IMR-90 (cell line): ENCODE measurements around the gene CEP70. TPM values are rescaled to one million over a fixed set of nuclear protein-coding genes. Genes with fewer than 3 reads are reported as not detected.

Source experiments
- ATAC-seq: fragments of 200-7000 bp; cut with Tn5 transposase; 2 replicates; pipeline ENCODE4 v1.9.1; 2020; ENCODE audit warnings: low read depth, mild to moderate bottlenecking, moderate library complexity
- BruUV-seq: library from RNA; stranded (reverse); fragments of 400-500 nt; replicated peaks from 2 replicates; lab custom pipeline; 2021; lab: Mats Ljungman, UMichigan
- CTCF ChIA-PET: fragments of 300-600 bp; formaldehyde crosslinking; extraction: SDS; loops from one replicate; lab custom pipeline; 2021; ENCODE audit warnings: antibody characterized with exemption; lab: Yijun Ruan, JAX
- POLR2A ChIA-PET: fragments of 300-600 bp; sonication (Branson Sonifier 250); formaldehyde crosslinking; loops from one replicate; lab custom pipeline; 2022; ENCODE audit warnings: antibody characterized with exemption; ENCODE audit not compliant: unreplicated experiment; lab: Charles Lee
- DNase-seq: peaks from one replicate; pipeline ENCODE4 v3.0.0; 2013
- H2AFZ ChIP-seq: replicated peaks from 2 replicates; pipeline ENCODE3; 2013; ENCODE audit warnings: low read length, mild to moderate bottlenecking; ENCODE audit not compliant: poor library complexity
- H2AK5ac ChIP-seq: 2 replicates; pipeline ENCODE4 v1.6.1; 2013; ENCODE audit warnings: low read depth, low read length, inconsistent platforms
- H2AK9ac ChIP-seq: replicated peaks from 2 replicates; pipeline ENCODE3; 2013; ENCODE audit warnings: mild to moderate bottlenecking, low read depth, low read length, moderate library complexity; ENCODE audit not compliant: poor library complexity
- H2BK120ac ChIP-seq: 2 replicates; pipeline ENCODE4 v1.6.1; 2013; ENCODE audit warnings: low read depth, low read length, inconsistent platforms
- H2BK15ac ChIP-seq: 3 replicates; pipeline ENCODE4 v1.6.1; 2013; ENCODE audit warnings: low read depth, low read length, inconsistent platforms
- H2BK20ac ChIP-seq: 2 replicates; pipeline ENCODE4 v1.6.1; 2013; ENCODE audit warnings: low read depth, mild to moderate bottlenecking, inconsistent platforms, low read length, moderate library complexity
- H2BK5ac ChIP-seq: 2 replicates; pipeline ENCODE4 v1.6.1; 2013; ENCODE audit warnings: mild to moderate bottlenecking, low read depth, low read length, inconsistent platforms; ENCODE audit not compliant: poor library complexity, severe bottlenecking
- H3K14ac ChIP-seq: replicated peaks from 2 replicates; pipeline ENCODE4 v1.6.1; 2013; ENCODE audit warnings: low read depth, low read length, inconsistent platforms
- H3K18ac ChIP-seq: 2 replicates; pipeline ENCODE4 v1.6.1; 2013; ENCODE audit warnings: low read depth, low read length, control low read depth
- H3K23ac ChIP-seq: 2 replicates; pipeline ENCODE4 v1.6.1; 2013; ENCODE audit warnings: low read depth, low read length, inconsistent platforms
- H3K27ac ChIP-seq: 2 replicates; pipeline ENCODE4 v1.5.1; 2013; ENCODE audit warnings: mild to moderate bottlenecking, control low read depth, low read length; ENCODE audit not compliant: insufficient read depth
- H3K27me3 ChIP-seq: 2 replicates; pipeline ENCODE4 v1.6.1; 2013; ENCODE audit warnings: low read length; ENCODE audit not compliant: control insufficient read depth, insufficient read depth
- H3K36me3 ChIP-seq: 2 replicates; pipeline ENCODE4 v1.6.1; 2013; ENCODE audit warnings: low read length, mixed read lengths; ENCODE audit not compliant: control insufficient read depth, insufficient read depth
- H3K4ac ChIP-seq: 2 replicates; pipeline ENCODE4 v1.6.1; 2013; ENCODE audit warnings: low read depth, low read length, inconsistent platforms
- H3K4me1 ChIP-seq: 2 replicates; pipeline ENCODE4 v1.6.1; 2013; ENCODE audit warnings: low read length, mixed read lengths; ENCODE audit not compliant: control insufficient read depth, insufficient read depth
- H3K4me2 ChIP-seq: 2 replicates; pipeline ENCODE4 v1.6.1; 2013; ENCODE audit warnings: low read depth, mild to moderate bottlenecking, control low read depth, low read length, moderate library complexity
- H3K4me3 ChIP-seq: 2 replicates; pipeline ENCODE4 v1.5.1; 2013; ENCODE audit warnings: low read depth, mild to moderate bottlenecking, control low read depth, low read length, moderate library complexity; ENCODE audit not compliant: insufficient read depth
- H3K56ac ChIP-seq: 2 replicates; pipeline ENCODE4 v1.6.1; 2013; ENCODE audit warnings: low read length, inconsistent platforms; ENCODE audit not compliant: insufficient read depth; ENCODE audit errors: extremely low read depth
- H3K79me1 ChIP-seq, 2 experiments: 2 replicates each; pipeline ENCODE4 v1.6.1; 2013; ENCODE audit warnings: low read length in 2 of 2, inconsistent platforms in 1 of 2, low read depth in 1 of 2
- H3K9ac ChIP-seq: 2 replicates; pipeline ENCODE4 v1.6.1; 2013; ENCODE audit warnings: low read depth, low read length, control low read depth
- H3K9me1 ChIP-seq: 2 replicates; pipeline ENCODE4 v1.6.1; 2013; ENCODE audit warnings: low read length, inconsistent platforms; ENCODE audit not compliant: insufficient read depth
- H3K9me3 ChIP-seq: 2 replicates; pipeline ENCODE4 v1.6.1; 2013; ENCODE audit warnings: low read length; ENCODE audit not compliant: control insufficient read depth, insufficient read depth
- H4K20me1 ChIP-seq: 2 replicates; pipeline ENCODE4 v1.6.1; 2013; ENCODE audit warnings: low read length, inconsistent platforms; ENCODE audit not compliant: insufficient read depth
- H4K5ac ChIP-seq: 2 replicates; pipeline ENCODE4 v1.6.1; 2013; ENCODE audit warnings: mild to moderate bottlenecking, low read depth, low read length, control low read depth
- H4K8ac ChIP-seq, 2 experiments: 2 replicates each; pipeline ENCODE4 v1.6.1; 2013; ENCODE audit warnings: low read depth in 2 of 2, low read length in 2 of 2, control low read depth in 1 of 2, inconsistent platforms in 1 of 2
- H4K91ac ChIP-seq: 2 replicates; pipeline ENCODE4 v1.6.1; 2013; ENCODE audit warnings: low read depth, low read length, inconsistent platforms; ENCODE audit not compliant: insufficient read depth
- BHLHE40 ChIP-seq: fragments of 150-350 bp; IDR thresholded peaks from 2 replicates; pipeline ENCODE4 v1.6.1; 2016; ENCODE audit warnings: mild to moderate bottlenecking, low read depth, low read length
- CHD1 ChIP-seq: IDR thresholded peaks from 2 replicates; pipeline ENCODE4 v1.6.1; 2012; ENCODE audit warnings: low read depth, low read length, improper control_type of control experiment
- CTCF ChIP-seq: conservative IDR thresholded peaks from 2 replicates; pipeline ENCODE4 v1.5.1; 2012; ENCODE audit warnings: mild to moderate bottlenecking, low read depth, low read length, improper control_type of control experiment
- FOS ChIP-seq: fragments of 150-350 bp; IDR thresholded peaks from 2 replicates; pipeline ENCODE4 v1.6.1; 2016; ENCODE audit warnings: low read depth, low read length
- MAFK ChIP-seq: IDR thresholded peaks from 2 replicates; pipeline ENCODE4 v1.6.1; 2012; ENCODE audit warnings: low read depth, low read length, improper control_type of control experiment
- MXI1 ChIP-seq: IDR thresholded peaks from 2 replicates; pipeline ENCODE4 v1.6.1; 2012; ENCODE audit warnings: low read depth, mild to moderate bottlenecking, low read length, moderate library complexity, borderline replicate concordance
- NFE2L2 ChIP-seq: fragments of 150-350 bp; IDR thresholded peaks from 2 replicates; pipeline ENCODE4 v1.6.1; 2016; ENCODE audit warnings: low read depth, mild to moderate bottlenecking, low read length
- POLR2A ChIP-seq: IDR thresholded peaks from 2 replicates; pipeline ENCODE4 v1.6.1; 2012; ENCODE audit warnings: mild to moderate bottlenecking, low read depth, low read length
- RCOR1 ChIP-seq: IDR thresholded peaks from 2 replicates; pipeline ENCODE4 v1.6.1; 2012; ENCODE audit warnings: mild to moderate bottlenecking, low read length, improper control_type of control experiment; ENCODE audit not compliant: insufficient replicate concordance
- RFX5 ChIP-seq: IDR thresholded peaks from 2 replicates; pipeline ENCODE4 v1.8.0; 2012; ENCODE audit warnings: low read depth, mild to moderate bottlenecking, low read length, moderate library complexity
- SMC3 ChIP-seq: fragments of 150-350 bp; IDR thresholded peaks from 2 replicates; pipeline ENCODE4 v1.6.1; 2016; ENCODE audit warnings: low read depth, mild to moderate bottlenecking, antibody characterized with exemption, low read length, moderate library complexity
- WGBS, 2 experiments: methylation state at CpG; one replicate each; pipeline versions ENCODE4 v1.1.5 to v1.1.7; 2013; ENCODE audit warnings: missing lambda C conversion rate in 2 of 2; ENCODE audit not compliant: insufficient read length in 1 of 2; ENCODE audit errors: extremely low coverage in 2 of 2; 5-methylcytosine and 5-hydroxymethylcytosine counted together
- dilution Hi-C: fragments of 300-500 bp; cut with HindIII; formaldehyde crosslinking; loops from one replicate; pipeline ENCODE4 v1.14.3; 2018; ENCODE audit warnings: low sequenced_read_pairs; ENCODE audit not compliant: unreplicated experiment
- in situ Hi-C: fragments of 300-500 bp; cut with MboI; formaldehyde crosslinking; loops from 3 replicates; pipeline ENCODE4 v1.14.3; 2019; ENCODE audit warnings: low sequenced_read_pairs, inconsistent platforms, mixed read lengths
- intact Hi-C: fragments of 100-400 bp; cut with micrococcal nuclease; formaldehyde crosslinking; loops from 2 replicates; pipeline ENCODE4 v1.10.0; 2022
- polyA plus RNA-seq, 3 experiments: library from polyadenylated mRNA; depleted of rRNA; stranded (reverse); fragments of >200 nt; gene quantifications; 2 replicates each; pipeline ENCODE4 v1.2.3, GENCODE V29; 2012; ENCODE audit warnings: low replicate concordance in 1 of 3
- total RNA-seq: library from RNA; depleted of rRNA; stranded (reverse); fragments of >200 nt; gene quantifications from 2 replicates; pipeline ENCODE4 v1.2.3, GENCODE V29; 2012
- TF ChIP-seq, protein P1 (sequence below): fragments of 150-350 bp; IDR thresholded peaks from 2 replicates; pipeline ENCODE4 v1.6.1; 2017; ENCODE audit warnings: mild to moderate bottlenecking, antibody characterized with exemption, low read length, low read depth
- TF ChIP-seq, protein P2 (sequence below): fragments of 150-350 bp; IDR thresholded peaks from 2 replicates; pipeline ENCODE4 v1.6.1; 2016; ENCODE audit warnings: low read depth, mild to moderate bottlenecking, low read length, moderate library complexity, borderline replicate concordance

Gene CEP70
- total and polyA plus RNA-seq, 2 of the 4 experiments (the other 2 are of a cell fraction), result 4.6 to 11.1 TPM

DNA sequence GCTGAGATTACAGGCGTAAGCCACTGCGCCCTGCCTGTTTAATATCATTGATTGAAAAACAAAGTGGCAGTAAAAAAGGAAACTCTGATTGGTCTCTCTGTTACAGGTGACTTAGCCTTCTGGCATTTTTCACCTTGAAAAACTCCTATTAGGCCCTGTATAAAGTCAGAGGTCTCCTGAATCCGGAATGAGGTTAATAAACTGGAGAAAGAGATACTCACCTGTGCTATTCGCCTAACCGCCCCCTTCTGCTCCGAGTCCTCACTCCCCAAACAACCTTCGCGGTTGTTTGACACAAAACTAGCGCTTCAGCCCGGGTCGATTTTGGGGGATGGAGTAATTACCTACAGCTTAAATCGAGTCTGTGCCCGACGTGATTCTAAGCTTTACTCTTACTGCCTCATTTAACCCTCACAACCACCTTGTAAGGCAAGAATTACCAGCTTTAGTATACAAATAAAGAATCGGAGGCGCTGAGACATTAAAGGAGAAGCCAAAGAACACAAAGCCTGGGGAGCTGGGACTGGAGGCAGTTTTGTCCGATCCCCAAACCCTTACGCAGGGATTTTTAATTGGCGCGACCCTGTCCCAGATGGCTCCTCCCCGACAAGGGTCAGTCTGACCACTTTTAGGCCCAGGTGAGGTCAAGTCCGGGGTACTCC is 441 bp downstream of the CEP70 start:
- DNase-seq (peak; percentile 7), ATAC-seq (peak; percentile 25)
- no peaks in the 10 kb centered on the region for H3K9me3 ChIP-seq
- peak overlapping the region; percentile 29; the same call in 1 of the 2 replicates for H3K56ac ChIP-seq
- peak overlapping the region in 1 of 2 experiments; percentile 64; a peak in 3 of 4 replicates for H4K8ac ChIP-seq
- peak overlapping the region; percentile 7; the same call in 1 of the 2 replicates for H3K18ac ChIP-seq
- in situ Hi-C loops, result loop anchor here (25.0 kb wide), 1 partner anchor 744 kb away; the partner anchor contains the start of gene MRPS22
- peak overlapping the region; percentile 12; the same call in 1 of the 2 replicates for H4K5ac ChIP-seq
- no peaks in the 10 kb centered on the region for H3K36me3 ChIP-seq
- no peaks in the 10 kb centered on the region for H4K20me1 ChIP-seq
- dilution Hi-C loops, result no loop called here
- H4K91ac ChIP-seq, result peak overlapping the region; percentile 31; the same call in 1 of the 2 replicates
- TSS peak; percentile 35 for BruUV-seq
- peak overlapping the region; percentile 58 for H3K27ac ChIP-seq
- peak overlapping the region; percentile 46; the same call in 1 of the 2 replicates for H3K14ac ChIP-seq
- ChIA-PET CTCF (interaction anchor here (0.6 to 3.6 kb wide), 12 partner anchors 9 to 1783 kb away, joined by 3 to 42 read pairs (median 4); no protein-coding TSS in a partner anchor), POLR2A (interaction anchor here (0.5 kb wide), 1 partner anchor 102 kb away, joined by 3 read pairs; no protein-coding TSS in a partner anchor)
- H3K4ac ChIP-seq, result 0 out of 2 replicates have a peak overlapping the region, but pooled peaks have one; percentile 29
- peak overlapping the region; percentile 27 for H2BK5ac ChIP-seq
- H3K23ac ChIP-seq, result peak overlapping the region; percentile 50
- intact Hi-C loops, result loop anchor here (1.0 to 10.0 kb wide), 7 partner anchors 101 to 734 kb away; partner anchors contain the start of gene PIK3CB
- H2BK20ac ChIP-seq, result no peak overlapping the region
- H3K4me2 ChIP-seq, result peak overlapping the region; percentile 87
- peak overlapping the region; percentile 52 for H2AK9ac ChIP-seq
- H3K27me3 ChIP-seq, result no peaks in the 10 kb centered on the region
- H3K9ac ChIP-seq, result peak overlapping the region; percentile 58
- H3K4me3 ChIP-seq, result peak overlapping the region; percentile 54
- no peak overlapping the region for H2AK5ac ChIP-seq
- 0% methylated on average over 4 of the region's 22 CpGs; no CpG with 5 or more reads in 1 of the 2 experiments for WGBS, 2 experiments
- 0 out of 3 replicates have a peak overlapping the region, but pooled peaks have one; percentile 1 for H2BK15ac ChIP-seq
- 0 out of 2 replicates have a peak overlapping the region, but pooled peaks have one; percentile 45 for H2BK120ac ChIP-seq
- peak overlapping the region; percentile 93 for H2AFZ ChIP-seq
- no peaks in the 10 kb centered on the region for H3K4me1 ChIP-seq
- H3K79me1 ChIP-seq, result peaks cover 3 to 14% of the 10 kb centered on the region in 2 experiments; a peak in 2 of 4 replicates
- no peaks in the 10 kb centered on the region for H3K9me1 ChIP-seq
- TF ChIP-seq RCOR1 (no peak), SMC3 (no peak), POLR2A (no peak), BHLHE40 (no peak), NFE2L2 (no peak), FOS (no peak), MXI1 (no peak), CTCF (no peak), CHD1 (no peak), RFX5 (no peak), MAFK (no peak)
- TF ChIP-seq, protein P1, sequence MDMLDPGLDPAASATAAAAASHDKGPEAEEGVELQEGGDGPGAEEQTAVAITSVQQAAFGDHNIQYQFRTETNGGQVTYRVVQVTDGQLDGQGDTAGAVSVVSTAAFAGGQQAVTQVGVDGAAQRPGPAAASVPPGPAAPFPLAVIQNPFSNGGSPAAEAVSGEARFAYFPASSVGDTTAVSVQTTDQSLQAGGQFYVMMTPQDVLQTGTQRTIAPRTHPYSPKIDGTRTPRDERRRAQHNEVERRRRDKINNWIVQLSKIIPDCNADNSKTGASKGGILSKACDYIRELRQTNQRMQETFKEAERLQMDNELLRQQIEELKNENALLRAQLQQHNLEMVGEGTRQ, result no peak
- TF ChIP-seq, protein P2, sequence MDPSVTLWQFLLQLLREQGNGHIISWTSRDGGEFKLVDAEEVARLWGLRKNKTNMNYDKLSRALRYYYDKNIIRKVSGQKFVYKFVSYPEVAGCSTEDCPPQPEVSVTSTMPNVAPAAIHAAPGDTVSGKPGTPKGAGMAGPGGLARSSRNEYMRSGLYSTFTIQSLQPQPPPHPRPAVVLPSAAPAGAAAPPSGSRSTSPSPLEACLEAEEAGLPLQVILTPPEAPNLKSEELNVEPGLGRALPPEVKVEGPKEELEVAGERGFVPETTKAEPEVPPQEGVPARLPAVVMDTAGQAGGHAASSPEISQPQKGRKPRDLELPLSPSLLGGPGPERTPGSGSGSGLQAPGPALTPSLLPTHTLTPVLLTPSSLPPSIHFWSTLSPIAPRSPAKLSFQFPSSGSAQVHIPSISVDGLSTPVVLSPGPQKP, result no peak
